IPS DF 19.7 (cell line): Measurements from ENCODE around the gene ATP2B2.

ENCODE experiments used
- DNase-seq: peaks from one replicate; pipeline ENCODE4 v3.0.0-alpha.2; 2013; ENCODE audit warnings: low read depth, low spot score

ATP2B2 gene

GRCh38 chr3:10495003-10495402, 10.4 kb downstream of the ATP2B2 start:
- no peak for DNase-seq

DNA sequence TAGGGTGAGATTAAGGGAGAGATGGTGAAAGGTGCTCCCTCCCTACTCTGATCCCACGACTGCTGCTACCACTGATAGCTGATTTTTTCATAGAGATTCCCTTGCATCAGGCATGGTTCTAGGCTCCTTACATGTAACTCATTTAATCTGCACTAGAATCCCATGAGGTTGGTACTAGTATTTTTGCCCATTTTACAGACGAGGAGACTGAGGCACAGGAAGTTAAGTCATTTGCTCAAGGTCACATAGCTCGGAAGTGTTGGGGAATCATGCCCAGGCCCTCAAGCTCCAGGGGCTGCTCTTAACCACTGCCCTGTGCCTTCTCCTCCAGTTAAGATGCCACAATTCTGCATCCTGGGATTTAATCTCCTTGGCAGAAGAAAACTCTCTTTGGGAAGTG, 11.2 kb downstream of the ATP2B2 start:
- no peak for DNase-seq

DNA sequence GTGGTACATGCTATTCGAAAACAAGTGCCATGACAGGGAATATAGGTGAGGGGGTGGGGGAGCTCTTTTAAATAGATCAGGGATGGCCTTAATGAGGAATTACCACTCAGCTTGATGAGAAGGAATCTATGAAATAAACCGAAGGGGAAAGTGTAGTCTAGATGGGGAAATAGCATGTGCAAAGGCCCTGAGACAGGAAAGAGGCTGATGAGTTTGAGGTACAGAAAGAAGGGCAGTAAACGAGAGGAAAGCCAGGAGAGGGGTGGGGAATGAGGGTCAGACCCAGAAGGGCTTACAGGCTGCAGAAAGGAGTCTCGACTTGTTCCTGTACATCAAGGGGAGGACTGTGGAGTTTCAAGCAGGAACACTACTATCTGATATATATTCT, 12.2 kb downstream of the ATP2B2 start:
- no peak for DNase-seq

DNA sequence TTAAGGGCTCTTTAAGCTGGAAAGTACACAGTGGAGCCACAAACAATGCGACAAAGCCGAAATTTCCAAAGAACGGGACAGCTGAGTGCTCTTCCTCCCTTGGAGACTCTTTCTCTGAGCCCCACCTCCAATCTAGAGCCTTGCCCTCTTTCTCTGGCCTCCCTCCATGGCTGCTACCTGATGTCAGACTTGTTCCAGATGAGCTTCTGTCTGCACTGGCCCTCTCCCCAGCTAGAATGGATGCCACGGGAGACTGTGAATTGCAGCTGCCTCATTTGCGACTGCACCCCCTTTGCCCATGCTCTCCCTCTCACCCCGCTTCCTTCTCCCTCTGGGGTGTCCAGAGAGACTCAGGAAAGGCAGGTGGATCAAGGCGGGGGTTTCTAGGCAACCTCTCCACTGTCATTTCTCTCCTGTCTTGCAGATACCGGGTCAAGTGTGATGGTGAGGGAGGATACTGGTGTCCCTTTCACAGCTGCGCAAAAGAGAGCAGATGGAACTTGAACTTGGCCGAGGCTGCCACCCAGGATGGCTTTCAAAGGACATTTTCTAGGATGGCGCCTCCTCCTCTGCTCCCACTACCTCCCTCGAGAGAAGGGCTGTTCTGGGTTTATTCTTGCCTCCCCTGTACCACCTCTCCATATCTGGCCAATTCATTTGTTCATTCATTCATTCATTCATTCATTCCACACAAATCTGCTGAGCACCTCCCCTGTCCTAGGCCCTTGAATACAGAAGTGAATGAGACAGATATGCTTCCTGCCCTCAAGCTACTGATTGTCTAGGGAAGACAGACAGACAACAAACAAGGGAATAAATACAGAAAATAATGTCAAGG, 12.8 kb downstream of the ATP2B2 start:
- no peak for DNase-seq

DNA sequence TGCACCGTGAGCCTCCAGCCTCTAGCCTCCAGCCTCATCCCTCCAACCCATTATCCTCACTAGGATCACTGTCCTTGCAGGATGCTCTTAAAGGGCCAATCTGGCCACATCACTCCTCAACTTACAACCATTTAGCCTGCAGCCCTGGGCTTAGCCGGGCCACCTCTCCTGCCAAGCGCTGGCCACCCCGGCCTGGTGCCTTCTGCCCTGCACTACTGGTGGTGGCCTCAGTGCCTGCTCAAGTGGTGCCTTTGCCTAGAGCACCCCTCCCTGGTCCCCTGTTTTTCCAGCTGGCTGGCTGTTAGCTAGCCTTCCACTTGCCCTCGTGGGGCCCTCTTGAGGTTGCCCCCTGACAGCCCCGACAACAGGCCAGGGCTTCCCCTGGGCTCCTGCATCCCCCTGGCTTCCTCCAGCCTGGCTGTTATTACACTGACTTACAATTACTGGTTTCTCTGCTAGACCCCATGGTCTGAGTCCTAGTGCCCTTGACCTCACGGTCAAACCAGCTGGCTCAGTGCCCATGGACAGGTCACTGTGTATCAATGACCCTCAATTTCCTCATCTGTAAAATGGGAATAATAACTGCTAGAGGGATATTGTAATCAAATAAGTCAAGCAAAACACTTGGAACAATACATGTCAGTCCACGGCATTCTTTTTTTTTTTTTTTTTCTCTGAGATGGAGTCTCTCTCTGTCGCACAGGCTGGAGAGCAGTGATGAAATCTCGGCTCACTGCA, 15.5 kb downstream of the ATP2B2 start:
- no peak for DNase-seq

DNA sequence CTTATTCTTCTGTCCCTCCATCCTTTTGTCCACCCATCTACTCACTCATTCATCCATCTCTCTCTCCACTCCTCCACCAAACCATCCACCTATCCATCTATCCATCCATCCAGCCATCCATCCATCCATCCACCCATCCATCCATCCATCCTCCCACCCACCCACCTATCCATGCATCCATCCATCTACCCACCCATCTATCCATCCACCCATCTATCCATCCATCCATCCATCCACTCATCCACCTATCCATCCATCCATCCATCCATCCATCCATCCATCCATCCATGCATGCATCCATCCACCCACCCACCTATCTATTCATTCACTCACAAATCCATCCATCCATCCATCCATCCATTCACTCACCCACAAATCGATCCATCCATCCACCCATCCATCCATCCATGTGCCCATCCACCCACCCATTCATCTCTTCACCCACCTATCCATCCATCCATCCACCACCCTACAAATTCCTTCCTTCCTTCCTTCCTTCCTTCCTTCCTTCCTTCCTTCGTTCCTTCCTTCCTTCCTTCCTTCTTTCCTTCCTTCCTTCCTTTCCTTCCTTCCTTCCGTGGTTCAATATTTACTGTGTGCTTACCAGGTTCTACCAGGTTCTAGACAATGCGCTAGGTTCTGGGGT, 17.3 kb downstream of the ATP2B2 start:
- DNase-seq = no peak

- no peak for DNase-seq
Observed at GRCh38 chr3:10485806-10486205, 19.6 kb downstream of the ATP2B2 start.

- DNase-seq = no peak
Observed at GRCh38 chr3:10485380-10485779, 20.0 kb downstream of the ATP2B2 start.

- no peak for DNase-seq
Observed at GRCh38 chr3:10484709-10485108, 20.7 kb downstream of the ATP2B2 start.

DNA sequence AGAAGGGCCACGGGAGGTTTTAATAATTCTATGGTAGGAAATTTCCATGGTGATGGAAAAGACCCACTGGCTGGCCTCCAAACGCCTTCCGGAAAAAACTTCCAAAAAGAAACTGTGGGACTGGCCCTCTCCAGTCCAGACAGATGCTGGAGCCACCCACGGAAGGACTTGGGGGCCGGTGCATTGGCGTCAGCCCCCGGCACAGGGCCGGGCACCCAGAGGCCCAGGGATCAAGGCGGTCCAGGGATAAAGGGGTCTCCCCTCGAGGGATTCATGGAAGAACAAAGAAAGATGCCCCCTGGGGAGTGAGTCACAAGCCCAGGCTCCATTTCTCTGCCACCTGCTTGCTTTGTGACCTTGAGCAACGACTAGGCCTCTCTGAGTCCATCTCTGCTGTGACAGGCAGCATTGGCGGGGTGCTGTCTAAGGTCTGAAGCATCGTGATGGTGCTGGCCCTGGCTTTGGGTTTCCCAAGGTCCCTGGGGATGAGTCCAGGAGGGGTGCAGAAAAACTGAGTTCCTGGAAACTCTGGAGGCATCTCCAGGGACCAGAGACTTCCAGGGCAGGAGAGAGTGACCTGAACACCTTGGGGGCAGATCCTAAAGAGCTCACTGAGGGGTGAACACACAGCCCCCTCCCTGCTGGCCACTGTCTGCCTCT, 21.6 kb downstream of the ATP2B2 start:
- no peak for DNase-seq

DNA sequence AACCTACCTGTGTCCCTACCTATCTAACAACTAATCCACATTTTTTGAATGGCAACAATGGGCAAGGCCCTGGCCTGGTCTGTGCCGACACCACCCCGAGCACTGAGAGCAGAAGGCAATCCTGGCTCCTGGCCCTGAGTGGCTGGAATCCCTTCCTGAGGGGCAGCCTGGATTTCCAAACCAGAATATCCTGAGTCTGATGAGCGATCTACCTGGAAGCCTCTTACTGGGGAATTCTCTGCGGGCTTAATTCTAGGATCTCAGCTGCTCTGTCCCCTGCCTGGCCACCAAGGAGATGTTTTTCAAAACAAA, 22.1 kb downstream of the ATP2B2 start:
- no peak for DNase-seq

DNA sequence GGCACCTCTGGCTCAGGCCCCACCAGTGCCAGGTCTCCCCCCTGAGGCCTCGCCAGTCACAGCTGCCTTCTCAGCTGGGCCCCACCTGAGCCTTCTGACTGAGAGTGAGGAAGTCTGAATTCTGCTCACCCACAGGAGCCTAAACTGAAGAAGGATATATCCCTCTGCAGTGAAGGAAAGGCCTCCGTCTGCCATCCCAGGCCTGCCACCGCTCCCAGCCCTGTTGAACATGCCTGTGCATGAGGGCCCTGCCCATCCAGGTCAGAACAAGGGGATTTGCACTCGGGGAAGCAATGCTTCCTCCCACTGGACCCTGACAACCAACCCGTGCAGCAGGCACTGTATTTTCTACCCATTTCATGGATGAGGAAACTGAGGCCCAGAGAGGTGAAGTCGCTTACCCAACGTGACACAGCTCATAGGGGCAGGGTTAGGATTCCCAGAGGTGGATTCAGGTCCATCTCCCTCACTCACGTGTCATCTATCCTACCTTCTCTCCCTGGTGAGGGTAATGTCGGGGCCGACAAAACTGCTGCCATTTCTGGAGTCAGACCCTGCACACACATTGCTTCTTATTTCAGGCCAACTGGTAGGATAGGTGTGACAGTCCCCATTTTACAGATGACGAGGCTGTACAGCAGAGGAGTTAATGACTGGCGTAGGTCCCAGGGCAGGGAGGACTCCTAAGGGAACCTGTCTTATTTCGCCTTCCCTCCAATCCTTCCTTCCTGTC, 22.6 kb downstream of the ATP2B2 start:
- no peak for DNase-seq

DNA sequence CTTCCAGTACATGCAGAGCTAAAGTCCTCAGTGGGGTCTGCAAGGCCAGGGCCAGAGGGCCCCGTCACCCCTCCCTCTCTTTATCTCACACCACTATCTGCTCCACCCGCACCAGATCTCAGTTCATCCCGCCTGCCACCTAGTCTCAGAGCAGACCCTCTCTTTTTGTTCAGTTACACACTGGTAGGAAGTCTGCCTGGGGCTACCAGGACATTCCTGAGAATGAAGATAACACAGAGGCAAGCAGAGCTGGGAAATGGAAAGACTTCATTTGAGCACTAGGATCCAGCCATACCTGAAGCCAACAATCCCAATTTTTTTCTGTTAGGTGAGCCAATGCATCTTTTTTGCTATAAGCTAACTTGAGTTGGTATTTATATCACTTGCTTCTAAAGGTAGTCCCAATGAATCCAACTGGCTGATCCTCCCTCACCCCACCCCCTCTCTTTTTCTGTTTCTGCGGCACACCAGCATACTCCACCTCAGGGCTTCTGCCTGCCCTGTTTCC, 24.5 kb downstream of the ATP2B2 start:
- no peak for DNase-seq

GRCh38 chr3:10479311-10479710, 26.1 kb downstream of the ATP2B2 start:
- DNase-seq = no peak

GRCh38 chr3:10475983-10476382, 29.4 kb downstream of the ATP2B2 start:
- DNase-seq = no peak

DNA sequence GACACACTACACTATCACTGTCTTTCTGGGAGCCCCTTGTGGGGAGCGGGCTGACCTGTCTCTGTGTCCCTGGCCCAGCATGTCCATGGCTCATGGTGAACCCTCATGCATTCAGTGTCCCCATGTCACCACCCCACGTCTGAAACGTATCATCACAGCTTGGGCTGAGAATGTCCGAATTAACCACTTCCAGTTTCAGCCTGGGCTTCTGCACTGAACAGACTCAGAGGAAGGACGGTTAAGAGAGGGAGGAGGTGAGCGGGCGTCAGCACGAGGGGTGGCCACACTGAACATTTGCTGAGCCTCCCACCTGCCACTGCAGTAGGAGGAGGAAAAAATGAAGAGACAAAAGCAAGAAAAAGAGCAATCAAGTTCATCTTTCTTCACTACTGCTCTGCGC, 30.5 kb downstream of the ATP2B2 start:
- DNase-seq = no peak

DNA sequence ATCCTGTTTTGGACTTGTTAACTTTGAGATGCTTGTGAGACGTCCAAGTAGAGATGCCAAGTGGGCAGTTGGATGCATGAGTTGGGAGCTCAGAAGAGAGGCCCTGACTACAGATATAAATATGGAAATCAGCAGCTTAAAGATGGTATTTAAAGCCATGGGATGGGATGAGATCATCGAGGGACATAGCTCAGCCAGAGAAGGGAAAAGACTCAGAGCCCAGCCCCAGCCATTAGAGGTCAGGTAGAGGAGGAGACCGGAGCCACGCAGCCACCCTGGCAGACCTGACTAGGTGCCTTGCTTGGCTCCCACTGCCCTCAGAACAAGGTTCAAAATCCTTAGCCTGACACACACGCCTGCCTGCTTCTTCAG, 31.1 kb downstream of the ATP2B2 start:
- DNase-seq = no peak

GRCh38 chr3:10473581-10474274, 31.7 kb downstream of the ATP2B2 start:
- DNase-seq = no peak

DNA sequence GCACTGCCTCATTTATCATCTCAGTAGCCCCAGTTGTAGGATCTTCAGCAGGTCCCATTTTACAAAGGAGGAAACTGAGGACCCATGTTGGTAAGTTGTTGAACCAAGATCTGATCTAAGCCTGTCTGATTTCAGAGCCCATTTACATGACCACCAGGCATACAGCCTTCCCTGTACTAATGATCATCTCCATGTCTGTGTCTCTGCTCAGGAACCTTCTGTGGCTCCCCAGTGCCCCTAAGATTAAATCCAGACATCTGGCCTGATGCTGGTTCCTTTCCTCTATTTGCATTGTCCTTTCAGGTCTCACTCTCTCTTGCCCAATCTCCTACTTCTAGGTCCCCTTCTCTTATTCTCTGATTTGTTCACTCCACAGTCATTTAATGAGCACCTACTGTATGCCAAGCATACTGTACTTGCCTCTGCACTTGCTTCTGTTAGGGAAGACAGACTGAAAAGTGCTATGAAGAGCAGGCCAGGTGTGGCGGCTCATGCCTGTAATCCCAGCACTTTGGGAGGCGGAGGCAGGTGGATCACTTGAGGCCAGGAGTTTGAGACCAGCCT, 32.4 kb downstream of the ATP2B2 start:
- no peak for DNase-seq

DNA sequence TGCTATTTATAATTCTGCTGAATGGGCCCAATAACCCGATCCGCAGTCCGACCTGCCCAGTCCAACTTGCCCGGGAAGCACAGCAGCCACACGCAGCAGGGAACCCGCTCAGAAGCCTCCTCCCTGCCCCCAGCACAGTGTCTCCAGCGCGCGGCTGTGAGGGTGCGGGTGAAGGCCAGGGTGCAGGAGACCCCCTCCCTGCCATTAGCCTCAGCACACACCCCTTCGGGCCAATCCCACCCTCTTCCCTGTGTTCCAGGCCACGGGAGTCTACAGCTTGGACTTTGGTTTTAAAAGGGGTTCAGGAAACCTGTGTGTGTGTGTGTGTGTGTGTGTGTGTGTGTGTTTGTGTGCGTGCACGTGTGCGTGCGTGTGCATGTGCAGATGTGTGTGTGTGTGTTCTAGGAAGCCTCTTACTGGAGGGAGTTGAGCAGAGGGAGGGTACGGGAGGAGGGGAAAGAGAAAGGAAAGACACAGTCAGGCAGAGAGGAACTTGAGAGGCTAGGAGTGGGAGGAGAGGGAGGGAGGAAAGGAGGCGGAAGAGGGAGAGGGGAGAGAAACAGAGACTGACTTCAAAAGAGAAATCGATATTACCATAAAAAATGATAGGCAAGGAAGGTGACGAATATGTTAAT, 34.2 kb downstream of the ATP2B2 start:
- no peak for DNase-seq
